ENCODE data around the gene B4GALNT3.
A peak's percentile ranks its signal among the peaks of the same experiment; 100 is the strongest.

B4GALNT3 gene

GRCh38 chr12:541676-542324, 82.1 kb downstream of the B4GALNT3 start:
- DNase-seq, result no peak

- DNase-seq, result no peak
Observed at GRCh38 chr12:542395-543113, 82.8 kb downstream of the B4GALNT3 start.

DNA sequence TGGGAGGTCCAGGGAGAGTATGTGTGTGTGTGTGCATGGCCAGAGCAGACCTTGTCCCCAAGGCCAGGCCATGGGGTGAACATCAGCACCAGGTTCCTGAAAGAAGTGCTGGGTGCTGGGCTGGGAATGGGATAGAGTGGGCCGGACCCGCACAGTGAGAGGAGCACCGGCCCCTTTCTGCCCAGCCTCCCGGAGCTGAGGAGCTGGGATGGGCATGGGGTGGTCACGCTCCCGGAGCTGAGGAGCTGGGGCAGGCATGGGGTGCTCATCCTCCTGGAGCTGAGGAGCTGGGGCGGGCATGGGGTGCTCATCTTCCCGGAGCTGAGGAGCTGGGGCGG, 83.3 kb downstream of the B4GALNT3 start:
- no peak for DNase-seq

DNA sequence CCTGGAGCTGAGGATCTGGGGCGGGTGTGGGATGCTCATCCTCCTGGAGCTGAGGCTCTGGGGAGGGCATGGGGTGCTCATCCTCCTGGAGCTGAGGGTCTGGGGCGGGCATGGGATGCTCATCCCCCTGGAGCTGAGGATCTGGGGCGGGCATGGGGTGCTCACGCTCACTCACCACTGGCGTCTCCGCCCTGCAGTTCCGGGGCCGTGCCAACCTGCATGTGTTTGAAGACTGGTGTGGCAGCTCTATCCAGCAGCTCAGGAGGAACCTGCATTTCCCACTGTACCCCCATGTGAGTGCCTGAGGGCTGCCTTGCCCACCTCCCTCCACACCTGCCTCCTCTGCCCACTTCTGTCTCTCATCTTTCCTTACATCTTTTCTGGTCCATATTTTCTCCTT, 84.4 kb downstream of the B4GALNT3 start:
- no peak for DNase-seq

DNA sequence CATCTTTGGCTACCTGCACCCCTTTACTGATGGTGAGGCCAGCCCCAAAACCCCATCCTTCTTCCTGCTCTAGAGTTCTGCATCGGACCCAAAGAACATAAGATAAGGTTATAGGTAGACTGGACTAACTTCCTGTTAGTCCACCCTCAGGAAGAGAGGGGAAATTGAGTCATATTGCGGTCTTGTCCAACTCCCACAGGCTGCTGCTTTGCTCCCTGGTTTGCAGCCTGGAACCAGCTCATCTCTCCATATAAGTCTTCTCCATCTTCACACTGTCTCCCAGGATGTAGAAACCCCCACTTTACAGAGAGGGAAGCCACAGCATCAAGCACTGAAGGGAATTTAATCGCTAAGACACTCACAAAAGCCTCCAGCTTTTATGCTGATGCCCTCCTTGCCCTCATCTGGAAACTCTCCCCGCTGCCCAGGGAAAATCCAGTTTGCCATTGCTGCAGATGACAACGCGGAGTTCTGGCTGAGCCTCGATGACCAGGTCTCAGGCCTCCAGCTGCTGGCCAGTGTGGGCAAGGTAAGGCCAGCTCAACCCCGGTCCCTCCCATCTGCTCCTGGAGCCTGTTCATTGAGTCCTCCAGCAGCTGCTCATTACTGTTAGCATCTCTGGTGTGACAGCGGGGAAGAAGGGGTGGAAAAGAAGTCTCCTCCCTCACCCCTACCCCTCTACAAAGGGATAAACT, 85.3 kb downstream of the B4GALNT3 start:
- no peak for DNase-seq

DNA sequence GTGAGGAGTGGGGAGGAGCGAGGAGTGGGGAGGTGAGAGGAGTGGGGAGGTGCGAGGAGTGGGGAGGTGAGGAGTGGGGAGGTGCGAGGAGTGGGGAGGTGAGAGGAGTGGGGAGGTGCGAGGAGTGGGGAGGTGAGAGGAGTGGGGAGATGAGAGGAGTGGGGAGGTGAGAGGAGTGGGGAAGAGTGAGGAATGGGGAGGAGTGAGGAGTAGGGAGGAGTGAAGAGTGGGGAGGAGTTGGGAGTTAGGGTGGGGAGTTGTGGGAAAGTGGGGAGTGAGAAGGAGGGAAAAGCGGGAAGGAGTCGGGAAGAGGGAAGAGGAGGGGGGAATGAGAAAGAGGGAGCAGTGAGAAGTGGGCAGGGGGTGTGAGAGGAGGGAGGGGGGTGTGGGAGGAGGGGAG, 86.1 kb downstream of the B4GALNT3 start:
- DNase-seq, result no peak

DNA sequence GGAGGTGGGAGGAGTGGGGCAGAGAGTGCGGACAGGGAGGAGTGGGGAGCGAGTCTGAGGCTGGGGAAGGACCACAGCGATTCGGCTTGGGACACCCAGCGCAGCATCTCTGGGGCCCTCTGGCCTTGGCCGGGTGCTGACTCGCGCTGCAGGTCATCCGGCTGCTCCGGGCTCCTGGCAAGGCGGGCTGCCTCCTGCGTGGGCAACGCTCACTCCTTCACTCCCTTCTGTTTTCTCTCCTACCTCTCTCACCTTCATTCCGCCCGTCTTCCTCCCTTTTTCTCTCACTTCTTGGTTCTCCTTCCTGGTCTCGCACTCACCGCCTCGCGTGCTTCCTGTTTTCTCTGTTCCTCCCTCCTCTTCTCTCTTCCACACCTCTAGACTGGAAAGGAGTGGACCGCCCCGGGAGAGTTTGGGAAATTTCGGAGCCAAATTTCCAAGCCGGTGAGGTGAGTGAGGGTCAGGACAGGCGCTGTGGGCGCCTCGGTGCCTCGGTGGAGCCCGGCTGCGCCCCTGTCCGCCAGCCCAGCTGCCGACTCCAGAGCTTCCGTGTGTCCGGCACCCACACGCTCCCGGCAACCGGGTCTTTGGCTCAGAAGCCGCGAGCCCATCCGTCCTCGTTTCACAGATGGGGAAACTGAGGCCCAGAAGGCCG, 86.7 kb downstream of the B4GALNT3 start:
- no peak for DNase-seq

GRCh38 chr12:546920-547845, 87.4 kb downstream of the B4GALNT3 start:
- DNase-seq, result peak; percentile 73

GRCh38 chr12:547883-548470, 88.2 kb downstream of the B4GALNT3 start:
- DNase-seq, result no peak

- no peak for DNase-seq
Observed at GRCh38 chr12:549476-550082, 89.8 kb downstream of the B4GALNT3 start.

- no peak for DNase-seq
Observed at GRCh38 chr12:550473-551260, 90.9 kb downstream of the B4GALNT3 start.

DNA sequence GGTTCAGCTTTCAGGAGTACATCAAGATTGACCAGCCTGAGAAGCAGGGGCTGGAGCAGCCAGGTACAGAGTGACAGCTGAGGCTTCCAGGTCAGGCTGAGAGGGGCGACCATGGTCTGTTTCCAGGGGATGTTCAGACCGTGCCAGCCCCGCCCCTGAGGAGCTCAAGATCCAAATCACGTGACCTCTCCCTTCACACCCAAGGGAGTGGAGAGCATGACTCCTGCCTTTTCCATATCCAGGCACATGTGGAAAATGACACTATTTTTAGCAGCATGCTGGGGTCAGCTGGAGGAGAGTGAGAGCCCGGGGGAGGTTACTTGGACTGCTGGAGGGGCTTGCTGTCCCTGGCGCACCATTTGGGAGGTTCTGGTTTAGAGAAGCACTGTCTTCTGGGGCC, 92.7 kb downstream of the B4GALNT3 start:
- DNase-seq, result no peak

GRCh38 chr12:553216-554000, 93.7 kb downstream of the B4GALNT3 start:
- no peak for DNase-seq

- DNase-seq, result no peak
Observed at GRCh38 chr12:554001-554285, 94.2 kb downstream of the B4GALNT3 start.

GRCh38 chr12:556498-556897, 96.8 kb downstream of the B4GALNT3 start:
- no peak for DNase-seq

- no peak for DNase-seq
Observed at GRCh38 chr12:558580-558979, 98.8 kb downstream of the B4GALNT3 start.

DNA sequence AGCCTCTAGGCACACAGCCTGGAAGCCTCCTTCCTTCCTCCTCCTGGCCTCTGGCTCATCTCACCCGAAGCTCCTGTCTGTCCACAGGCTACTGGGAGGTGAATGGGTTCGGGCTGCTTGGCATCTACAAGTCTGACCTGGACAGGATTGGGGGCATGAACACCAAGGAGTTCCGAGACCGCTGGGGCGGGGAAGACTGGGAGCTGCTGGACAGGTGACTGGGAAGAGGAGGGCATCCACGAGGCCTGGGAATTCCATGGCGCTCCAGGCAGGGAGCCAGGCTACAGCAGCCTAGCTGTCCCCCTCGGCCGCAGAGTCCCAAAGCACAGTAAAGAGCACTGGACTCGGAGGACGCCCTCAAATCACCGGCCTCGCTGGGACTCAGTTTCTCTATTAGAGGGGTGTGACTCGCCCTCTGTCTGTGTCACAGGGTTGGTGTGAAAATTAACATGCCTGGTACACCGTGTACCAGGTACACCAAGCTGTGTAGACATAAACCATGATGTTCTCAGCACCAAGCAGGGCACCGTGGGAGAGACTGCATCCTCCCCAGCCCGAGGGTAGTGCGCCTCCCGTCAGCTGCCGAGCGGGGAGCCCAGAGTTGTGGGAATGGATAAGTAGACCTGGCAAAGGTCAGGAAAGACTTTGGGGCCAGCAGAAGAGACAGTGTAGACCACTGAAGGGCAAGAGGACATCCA, 99.6 kb downstream of the B4GALNT3 start:
- no peak for DNase-seq

- DNase-seq, result no peak
Observed at GRCh38 chr12:559906-560455, 100.2 kb downstream of the B4GALNT3 start.

DNA sequence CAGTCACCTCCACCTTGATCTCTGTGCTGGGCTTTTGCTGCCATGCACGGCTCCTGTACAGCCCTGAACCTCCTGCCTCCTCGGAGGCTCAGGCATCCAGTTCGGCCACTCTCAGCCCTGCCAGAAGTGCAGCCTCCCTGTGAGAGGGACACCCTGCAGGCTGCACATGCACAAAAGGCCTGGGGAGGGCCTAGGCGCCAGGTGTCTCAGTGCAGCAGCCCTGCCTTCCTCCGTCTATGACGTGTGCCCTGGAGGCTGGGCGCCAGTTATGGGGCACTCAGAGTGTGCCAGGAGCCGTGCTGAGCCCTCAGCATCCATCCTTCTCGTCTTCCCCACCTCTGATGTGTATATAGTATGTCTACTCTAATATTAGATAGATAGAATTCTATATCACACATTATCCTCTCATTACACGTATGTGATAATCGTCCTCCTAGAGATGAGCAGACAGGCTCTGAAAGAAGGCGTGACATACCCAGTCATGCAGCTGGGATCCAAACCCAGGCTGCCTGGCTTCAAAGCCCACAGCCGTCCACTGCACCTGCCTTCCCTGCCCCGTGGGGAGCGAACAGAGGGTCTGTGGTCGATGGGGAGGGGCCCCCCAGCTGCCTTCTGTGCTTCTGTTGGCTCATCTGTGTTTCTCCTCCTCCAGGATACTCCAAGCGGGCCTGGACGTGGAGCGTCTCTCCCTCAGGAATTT, 101.1 kb downstream of the B4GALNT3 start:
- no peak for DNase-seq

Data from stimulated activated CD4-positive, alpha-beta T cell treated with anti-CD3 and anti-CD28 coated beads, Interleukin-12 subunit alpha, Interleukin-12 subunit beta, amount 100 ng/mL, for 4 hours (primary cell).